ENCODE measurements around the gene LDB3. TPM values are rescaled to one million over a fixed set of nuclear protein-coding genes. Genes with fewer than 3 reads are reported as not detected.

Gene LDB3
- total and polyA plus RNA-seq, 2 of the 8 experiments (the other 6 are each of a cell fraction or from before 2014, with no cell fraction given) = 0.20 to 0.43 TPM

GRCh38 chr10:86727470-86727869 lies 59.2 kb downstream of the LDB3 start (continued):
- TF ChIP-seq CHD7 (IDR thresholded peaks at IDR 0.05; ENCODE audit: insufficient replicate concordance, low read length) (no peak), YY1 (IDR thresholded peaks at IDR 0.05; ENCODE audit: low read depth, low read length) (no peak), SIX5 (IDR thresholded peaks at IDR 0.05; ENCODE audit: low read depth, low read length) (no peak)

All from H1 (cell line).